ENCODE data around the gene BBS12. TPM values are rescaled to one million over a fixed set of nuclear protein-coding genes. Genes with fewer than 3 reads are reported as not detected.

BBS12 gene
- total and polyA plus RNA-seq, 9 of the 15 experiments (the other 6 are each of a cell fraction or from before 2014, with no cell fraction given), result 2.7 to 6.5 (median 3.3) TPM

- TF ChIP-seq REST (IDR thresholded peaks at IDR 0.05; ENCODE audit: borderline replicate concordance) (peak; percentile 72), REST (CRISPR knock-in tag; IDR thresholded peaks at IDR 0.05; ENCODE audit: low read depth) (no peak), TCF15 (CRISPR knock-in tag; IDR thresholded peaks at IDR 0.05) (no peak), AFF4 (CRISPR knock-in tag; IDR thresholded peaks at IDR 0.05) (no peak), TGIF2 (CRISPR knock-in tag; IDR thresholded peaks at IDR 0.05) (no peak), DPF2 (IDR thresholded peaks at IDR 0.05) (no peak), ATF4 (CRISPR knock-in tag; IDR thresholded peaks at IDR 0.05) (no peak), KHSRP (IDR thresholded peaks at IDR 0.05) (no peak), HMBOX1 (IDR thresholded peaks at IDR 0.05) (no peak), RAD21 (CRISPR knock-in tag; conservative IDR thresholded peaks at IDR 0.05 in 1 of 2, IDR thresholded peaks at IDR 0.05 in 1 of 2) (peak; percentile 78 to 81), ETV6 (IDR thresholded peaks at IDR 0.05; ENCODE audit: borderline replicate concordance in 1 of 2, low read depth in 2 of 2, low read length in 1 of 2) (no peak), ETV6 (CRISPR knock-in tag; IDR thresholded peaks at IDR 0.05; ENCODE audit: borderline replicate concordance) (no peak), MXD1 (CRISPR knock-in tag; IDR thresholded peaks at IDR 0.05; ENCODE audit: borderline replicate concordance, poor library complexity, severe bottlenecking) (no peak)
These were observed 25.5 kb downstream of the BBS12 start (continued) for GRCh38 chr4:122758033-122758432.

All from K562 (cell line).